ENCODE results near the gene APOBEC3H. TPM values are rescaled to one million over a fixed set of nuclear protein-coding genes. Genes with fewer than 3 reads are reported as not detected.

Gene APOBEC3H
- total RNA-seq, 1 donor from 2014 or later, result not detected

DNA sequence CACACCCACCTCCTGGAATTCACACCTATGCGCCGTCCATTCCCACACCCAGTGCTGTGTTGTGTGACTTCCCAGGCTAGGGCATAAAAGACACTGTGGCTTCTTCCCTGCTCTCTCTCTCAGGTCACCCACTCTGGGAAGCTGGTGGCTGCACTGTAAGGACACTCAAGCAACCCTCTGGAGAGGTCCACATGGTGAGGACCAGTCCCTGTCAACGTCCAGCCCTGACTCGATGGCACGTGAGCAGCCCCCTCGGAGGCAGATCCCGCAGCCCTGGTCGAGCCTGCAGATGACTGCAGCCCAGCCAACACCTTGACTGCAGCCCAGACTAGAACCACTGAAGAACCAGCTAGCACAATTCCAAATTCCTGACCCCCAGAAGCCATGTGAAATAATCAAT lies 39.3 kb downstream of the APOBEC3H start:
- Histone ChIP-seq H3K4me3 (ENCODE audit: low read depth, low read length) (no peak overlapping the region), H3K36me3 (ENCODE audit: control insufficient read depth, insufficient read depth, low read length) (no peaks in the 10 kb centered on the region), H3K27me3 (ENCODE audit: control insufficient read depth, insufficient read depth, low read length) (no peaks in the 10 kb centered on the region)
- TF ChIP-seq CTCF (IDR thresholded peaks at IDR 0.05; ENCODE audit: insufficient read depth, low read length, poor library complexity, severe bottlenecking), result no peak
- DNase-seq (ENCODE audit: low read depth), result no peak

- Histone ChIP-seq H3K27me3 (ENCODE audit: control insufficient read depth, insufficient read depth, low read length) (no peaks in the 10 kb centered on the region), H3K36me3 (ENCODE audit: control insufficient read depth, insufficient read depth, low read length) (no peaks in the 10 kb centered on the region), H3K4me3 (ENCODE audit: low read depth, low read length) (no peak overlapping the region)
- DNase-seq (ENCODE audit: low read depth), result no peak
- no peak for TF ChIP-seq CTCF (IDR thresholded peaks at IDR 0.05; ENCODE audit: insufficient read depth, low read length, poor library complexity, severe bottlenecking)
Observed at GRCh38 chr22:39138357-39138997, 41.4 kb downstream of the APOBEC3H start.

DNA sequence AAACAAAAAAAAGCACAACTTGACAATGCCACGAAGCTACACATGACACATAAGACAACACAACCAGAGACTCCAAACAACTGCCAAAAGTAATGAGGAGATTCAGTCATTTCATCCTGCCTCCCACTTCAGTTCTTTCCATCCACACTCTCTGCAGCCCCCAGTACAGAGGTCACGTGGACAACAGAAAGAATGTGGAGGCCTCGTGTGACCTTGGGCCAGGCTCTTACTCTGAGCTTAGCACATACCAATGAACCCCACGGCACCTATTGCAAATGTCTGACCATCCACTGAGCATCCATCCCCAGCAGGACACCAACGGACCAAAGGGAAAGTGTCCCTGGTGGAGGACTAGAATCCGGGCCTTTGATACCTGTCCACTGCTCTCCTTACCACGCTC lies 42.9 kb downstream of the APOBEC3H start:
- no peak for TF ChIP-seq CTCF (IDR thresholded peaks at IDR 0.05; ENCODE audit: insufficient read depth, low read length, poor library complexity, severe bottlenecking)
- H3K36me3 ChIP-seq (ENCODE audit: control insufficient read depth, insufficient read depth, low read length), result no peaks in the 10 kb centered on the region
- no peaks in the 10 kb centered on the region for H3K27me3 ChIP-seq (ENCODE audit: control insufficient read depth, insufficient read depth, low read length)
- no peak overlapping the region for H3K4me3 ChIP-seq (ENCODE audit: low read depth, low read length)
- DNase-seq (ENCODE audit: low read depth), result no peak

- H3K27me3 ChIP-seq (ENCODE audit: control insufficient read depth, insufficient read depth, low read length), result no peaks in the 10 kb centered on the region
- no peak for TF ChIP-seq CTCF (IDR thresholded peaks at IDR 0.05; ENCODE audit: insufficient read depth, low read length, poor library complexity, severe bottlenecking)
- H3K36me3 ChIP-seq (ENCODE audit: control insufficient read depth, insufficient read depth, low read length), result no peaks in the 10 kb centered on the region
- no peak for DNase-seq (ENCODE audit: low read depth)
- H3K4me3 ChIP-seq (ENCODE audit: low read depth, low read length), result no peak overlapping the region
Observed at GRCh38 chr22:39142088-39142680, 45.1 kb downstream of the APOBEC3H start.

DNA sequence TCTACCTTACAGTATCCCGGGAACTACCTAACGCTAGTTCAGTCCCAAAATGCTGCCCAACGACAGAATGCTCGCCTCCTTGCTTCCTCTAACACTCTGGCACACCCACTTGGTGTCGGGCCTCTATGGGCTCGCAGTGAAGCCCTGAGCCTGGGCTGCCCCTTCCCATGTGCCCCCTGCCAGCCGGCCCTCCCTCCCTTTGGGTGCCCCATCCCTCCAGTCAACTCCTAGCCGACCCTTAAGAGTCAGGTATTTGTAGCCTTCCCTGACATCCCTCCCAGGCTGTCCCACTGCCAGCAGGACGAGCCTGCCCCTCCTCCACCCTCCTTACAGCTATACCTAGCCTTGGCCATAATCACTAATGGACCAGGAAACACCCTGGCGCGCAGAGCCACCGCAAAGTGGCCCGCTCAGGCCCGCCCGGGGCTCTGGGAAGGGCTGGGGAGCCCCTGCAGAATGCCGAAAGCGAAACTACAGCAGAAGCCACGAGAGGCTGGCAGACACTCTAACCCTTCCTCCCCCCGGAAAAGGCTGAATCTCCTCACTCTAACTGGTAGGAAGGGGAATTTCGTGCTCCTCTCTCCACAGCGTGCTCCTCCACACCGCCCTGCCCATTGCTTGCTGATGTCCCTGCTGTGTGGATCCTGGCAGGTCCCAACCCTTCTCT lies 47.2 kb downstream of the APOBEC3H start:
- DNase-seq (ENCODE audit: low read depth), result no peak
- no peak for TF ChIP-seq CTCF (IDR thresholded peaks at IDR 0.05; ENCODE audit: insufficient read depth, low read length, poor library complexity, severe bottlenecking)
- Histone ChIP-seq H3K36me3 (ENCODE audit: control insufficient read depth, insufficient read depth, low read length) (peaks cover 1% of the 10 kb centered on the region), H3K4me3 (ENCODE audit: low read depth, low read length) (peak overlapping the region; percentile 94), H3K27me3 (ENCODE audit: control insufficient read depth, insufficient read depth, low read length) (no peaks in the 10 kb centered on the region)
